Central memory CD4-positive, alpha-beta T cell (primary cell): Measurements from ENCODE around the gene PHLPP1.
"Not testable (repeated sequence)": the region's sequence is repeated elsewhere in the genome, so short reads cannot be mapped to it uniquely, and the experiment has no call there.

Source experiments
- DNase-seq: peaks from one replicate; pipeline ENCODE4 v3.0.0; 2022

The PHLPP1 gene

GRCh38 chr18:62776024-62776570 is 60.8 kb downstream of the PHLPP1 start:
- DNase-seq, result no peak

GRCh38 chr18:62777814-62778213 is 62.5 kb downstream of the PHLPP1 start:
- no peak for DNase-seq

- DNase-seq, result no peak
Observed at GRCh38 chr18:62778976-62779869, 63.9 kb downstream of the PHLPP1 start.

- DNase-seq, result no peak
Observed at GRCh38 chr18:62781262-62781661, 65.9 kb downstream of the PHLPP1 start.

GRCh38 chr18:62781893-62782292 is 66.6 kb downstream of the PHLPP1 start:
- DNase-seq, result no peak

- no peak for DNase-seq
Observed at GRCh38 chr18:62784338-62784965, 69.1 kb downstream of the PHLPP1 start.

- no peak for DNase-seq
Observed at GRCh38 chr18:62784966-62785413, 69.6 kb downstream of the PHLPP1 start.

- no peak for DNase-seq
Observed at GRCh38 chr18:62786689-62787088, 71.3 kb downstream of the PHLPP1 start.

GRCh38 chr18:62788111-62788510 is 72.8 kb downstream of the PHLPP1 start:
- no peak for DNase-seq

- no peak for DNase-seq
Observed at GRCh38 chr18:62788876-62789275, 73.5 kb downstream of the PHLPP1 start.

GRCh38 chr18:62790871-62791772 is 75.8 kb downstream of the PHLPP1 start:
- DNase-seq, result no peak

GRCh38 chr18:62792016-62792415 is 76.7 kb downstream of the PHLPP1 start:
- DNase-seq, result no peak

- no peak for DNase-seq
Observed at GRCh38 chr18:62795813-62796212, 80.5 kb downstream of the PHLPP1 start.

- DNase-seq, result no peak
Observed at GRCh38 chr18:62796216-62796621, 80.9 kb downstream of the PHLPP1 start.

GRCh38 chr18:62797329-62797728 is 82.0 kb downstream of the PHLPP1 start:
- DNase-seq, result no peak

GRCh38 chr18:62799977-62800376 is 84.6 kb downstream of the PHLPP1 start:
- no peak for DNase-seq

GRCh38 chr18:62802523-62802922 is 87.2 kb downstream of the PHLPP1 start:
- DNase-seq, result no peak

- no peak for DNase-seq
Observed at GRCh38 chr18:62807396-62807795, 92.1 kb downstream of the PHLPP1 start.

GRCh38 chr18:62808123-62808522 is 92.8 kb downstream of the PHLPP1 start:
- no peak for DNase-seq

GRCh38 chr18:62809445-62809844 is 94.1 kb downstream of the PHLPP1 start:
- DNase-seq, result not testable (repeated sequence)

GRCh38 chr18:62809900-62810299 is 94.6 kb downstream of the PHLPP1 start:
- DNase-seq, result no peak

- DNase-seq, result no peak
Observed at GRCh38 chr18:62810682-62811081, 95.3 kb downstream of the PHLPP1 start.

- no peak for DNase-seq
Observed at GRCh38 chr18:62811674-62812073, 96.3 kb downstream of the PHLPP1 start.
